Natural killer cell (primary cell): ENCODE measurements around the gene VAMP4. TPM values are rescaled to one million over a fixed set of nuclear protein-coding genes. Genes with fewer than 3 reads are reported as not detected.
"Not testable (repeated sequence)": the region's sequence is repeated elsewhere in the genome, so short reads cannot be mapped to it uniquely, and the experiment has no call there.

Experiments used
- ATAC-seq, 3 donors: fragments of 150-1000 bp in 2 of 3; fragments of 200-7000 bp in 1 of 3; cut with Tn5 transposase; 1 replicate in 1 of 3; 2 replicates in 2 of 3; pipeline ENCODE4 v1.10.0; 2021; ENCODE audit warnings: mild to moderate bottlenecking in 2 of 3, moderate library complexity in 2 of 3
- DNase-seq, 2 donors: peaks; one replicate each; pipeline versions ENCODE4 v3.0.0 to v3.0.0-alpha.2; 2013 to 2021; ENCODE audit warnings: mixed read lengths in 1 of 2
- H3K27ac ChIP-seq: one replicate; pipeline ENCODE4 v1.5.1; 2013; ENCODE audit warnings: mild to moderate bottlenecking, low read length
- H3K27me3 ChIP-seq: one replicate; pipeline ENCODE4 v1.6.1; 2013; ENCODE audit warnings: low read length; ENCODE audit not compliant: control insufficient read depth, insufficient read depth
- H3K36me3 ChIP-seq: one replicate; pipeline ENCODE4 v1.6.1; 2013; ENCODE audit warnings: low read length; ENCODE audit not compliant: control insufficient read depth, insufficient read depth
- H3K4me1 ChIP-seq: one replicate; pipeline ENCODE4 v1.6.1; 2013; ENCODE audit warnings: low read length; ENCODE audit not compliant: control insufficient read depth, insufficient read depth
- H3K4me3 ChIP-seq: one replicate; pipeline ENCODE4 v1.5.1; 2013; ENCODE audit warnings: low read length
- H3K9me3 ChIP-seq: one replicate; pipeline ENCODE4 v1.6.1; 2013; ENCODE audit warnings: low read length; ENCODE audit not compliant: control insufficient read depth, insufficient read depth
- H3K27ac Mint-ChIP-seq, 2 donors: one replicate each; pipeline ENCODE4 v1.8.0; 2022; ENCODE audit warnings: mild to moderate bottlenecking in 2 of 2, mixed read lengths in 2 of 2, moderate library complexity in 1 of 2
- H3K27me3 Mint-ChIP-seq, 2 donors: one replicate each; pipeline ENCODE4 v1.8.0; 2022; ENCODE audit warnings: low read depth in 2 of 2, mixed read lengths in 2 of 2
- H3K36me3 Mint-ChIP-seq: one replicate; pipeline ENCODE4 v1.8.0; 2022; ENCODE audit warnings: mixed read lengths
- H3K4me1 Mint-ChIP-seq, 2 donors: one replicate each; pipeline ENCODE4 v1.8.0; 2022; ENCODE audit warnings: mixed read lengths in 2 of 2
- H3K4me3 Mint-ChIP-seq: one replicate; pipeline ENCODE4 v1.8.0; 2022; ENCODE audit warnings: mild to moderate bottlenecking, moderate library complexity, mixed read lengths
- H3K9me3 Mint-ChIP-seq, 2 donors: one replicate each; pipeline ENCODE4 v1.8.0; 2022; ENCODE audit warnings: mixed read lengths in 2 of 2
- WGBS: methylation state at CpG from one replicate; pipeline ENCODE4 v1.1.7; 2013; ENCODE audit warnings: missing lambda C conversion rate; ENCODE audit not compliant: insufficient coverage; 5-methylcytosine and 5-hydroxymethylcytosine counted together
- intact Hi-C: fragments of 100-400 bp; cut with micrococcal nuclease; formaldehyde crosslinking; loops from one replicate; pipeline ENCODE4 v1.14.2; 2022
- total RNA-seq, 4 donors: library from RNA; stranded (reverse); fragments of 120-200 nt in 1 of 4; gene quantifications; one replicate each; pipeline versions ENCODE4 v1.2.3 to v1.2.4, GENCODE V29; 2013 to 2022
- TF ChIP-seq, protein P1 (sequence below): fragments of 200-600 bp; IDR thresholded peaks from one replicate; pipeline ENCODE4 v1.8.0; 2022; ENCODE audit warnings: antibody characterized with exemption

The VAMP4 gene
- total RNA-seq, 3 donors from 2014 or later (not counting 1 experiment from before 2014, with no cell fraction given), result 17.5 to 24.2 (median 20.7) TPM

DNA sequence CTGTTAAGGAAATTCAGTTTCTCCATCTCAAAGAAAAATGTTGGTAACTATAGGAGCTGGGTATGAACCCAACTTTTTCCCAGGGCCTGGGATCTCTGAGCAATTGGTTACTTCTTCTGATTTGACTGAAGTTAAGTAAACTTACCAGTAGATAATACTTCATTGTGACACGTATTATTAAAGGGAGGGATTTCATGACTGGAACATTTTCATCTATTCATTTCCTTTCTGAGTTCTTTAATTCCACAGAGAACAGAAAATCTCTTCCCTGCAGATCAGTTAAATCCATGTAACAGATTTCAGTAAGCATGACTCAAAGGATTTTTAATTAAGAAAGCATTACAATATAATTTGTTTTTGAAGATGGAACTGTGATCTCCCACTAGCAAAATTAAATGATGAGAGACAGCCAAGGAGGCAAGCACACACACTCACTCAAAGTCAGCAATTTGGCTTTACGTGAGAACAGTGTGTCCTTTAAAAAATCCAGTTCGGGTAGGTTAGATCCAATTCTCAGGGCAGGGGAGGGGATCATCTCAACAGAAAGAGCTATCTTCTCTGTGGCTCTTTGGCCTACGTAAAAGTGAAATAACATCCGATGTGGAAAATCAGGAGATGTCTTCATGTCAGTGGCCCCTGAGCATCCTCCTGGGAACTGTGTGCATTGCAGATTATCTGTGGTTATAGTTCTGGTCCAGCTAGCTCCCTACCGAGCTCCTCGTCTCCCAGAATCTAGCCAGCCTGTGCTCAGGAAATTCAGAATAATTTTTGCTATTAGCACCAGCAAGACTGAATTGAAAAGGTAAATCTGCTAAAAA lies 78.6 kb downstream of the VAMP4 start:
- Mint-ChIP-seq H3K4me1 (no peaks in the 10 kb centered on the region), H3K27me3 (peaks cover 0 to 9% of the 10 kb centered on the region in 2 donors), H3K9me3 (no peaks in the 10 kb centered on the region), H3K27ac (no peak overlapping the region), H3K36me3 (no peaks in the 10 kb centered on the region), H3K4me3 (no peak overlapping the region)
- WGBS, result 90% methylated on average over 6 of the region's 7 CpGs
- Histone ChIP-seq H3K27ac (no peak overlapping the region), H3K9me3 (no peaks in the 10 kb centered on the region), H3K36me3 (no peaks in the 10 kb centered on the region), H3K4me1 (no peaks in the 10 kb centered on the region), H3K27me3 (no peaks in the 10 kb centered on the region), H3K4me3 (no peak overlapping the region)
- TF ChIP-seq, protein P1, sequence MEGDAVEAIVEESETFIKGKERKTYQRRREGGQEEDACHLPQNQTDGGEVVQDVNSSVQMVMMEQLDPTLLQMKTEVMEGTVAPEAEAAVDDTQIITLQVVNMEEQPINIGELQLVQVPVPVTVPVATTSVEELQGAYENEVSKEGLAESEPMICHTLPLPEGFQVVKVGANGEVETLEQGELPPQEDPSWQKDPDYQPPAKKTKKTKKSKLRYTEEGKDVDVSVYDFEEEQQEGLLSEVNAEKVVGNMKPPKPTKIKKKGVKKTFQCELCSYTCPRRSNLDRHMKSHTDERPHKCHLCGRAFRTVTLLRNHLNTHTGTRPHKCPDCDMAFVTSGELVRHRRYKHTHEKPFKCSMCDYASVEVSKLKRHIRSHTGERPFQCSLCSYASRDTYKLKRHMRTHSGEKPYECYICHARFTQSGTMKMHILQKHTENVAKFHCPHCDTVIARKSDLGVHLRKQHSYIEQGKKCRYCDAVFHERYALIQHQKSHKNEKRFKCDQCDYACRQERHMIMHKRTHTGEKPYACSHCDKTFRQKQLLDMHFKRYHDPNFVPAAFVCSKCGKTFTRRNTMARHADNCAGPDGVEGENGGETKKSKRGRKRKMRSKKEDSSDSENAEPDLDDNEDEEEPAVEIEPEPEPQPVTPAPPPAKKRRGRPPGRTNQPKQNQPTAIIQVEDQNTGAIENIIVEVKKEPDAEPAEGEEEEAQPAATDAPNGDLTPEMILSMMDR, result no peak
- ATAC-seq (no peak), DNase-seq (no peak)
- intact Hi-C loops, result no loop called here

DNA sequence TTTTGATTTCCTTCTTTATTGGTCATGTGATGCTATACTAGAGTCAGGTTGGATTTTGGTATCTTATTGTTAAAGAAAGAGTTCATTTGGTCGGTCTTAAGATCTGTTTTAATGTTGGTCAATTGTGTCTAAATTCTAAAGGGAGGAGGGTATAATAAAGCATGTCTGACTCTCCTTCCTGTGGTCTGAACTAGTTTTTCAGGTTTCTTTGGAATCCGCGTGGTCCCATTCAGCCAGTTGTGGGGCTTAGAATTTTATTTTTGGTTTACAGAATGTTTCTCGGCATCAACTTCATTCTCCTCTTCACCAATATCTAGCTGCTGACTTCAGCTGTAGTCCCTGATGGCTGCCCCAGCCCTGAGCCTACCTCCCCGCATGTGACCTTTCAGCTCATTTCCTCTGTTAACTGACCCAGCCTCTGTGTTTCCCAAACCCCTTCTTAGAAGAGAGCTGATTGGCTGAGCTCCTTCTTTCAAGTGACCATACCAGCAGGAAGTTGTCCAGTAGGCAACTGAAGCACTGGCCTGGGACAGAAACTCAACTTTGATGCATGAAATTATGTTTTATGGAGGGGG lies 80.7 kb downstream of the VAMP4 start:
- Mint-ChIP-seq H3K4me1 (no peaks in the 10 kb centered on the region), H3K27ac (no peak overlapping the region), H3K4me3 (no peak overlapping the region), H3K9me3 (no peaks in the 10 kb centered on the region), H3K36me3 (no peaks in the 10 kb centered on the region), H3K27me3 (peaks cover 13% of the 10 kb centered on the region in 2 donors)
- DNase-seq (no peak), ATAC-seq (no peak)
- intact Hi-C loops, result no loop called here
- no peaks in the 10 kb centered on the region for H3K27me3 ChIP-seq
- H3K4me3 ChIP-seq, result no peak overlapping the region
- WGBS, result 95% methylated on average over 3 of the region's 5 CpGs
- no peak overlapping the region for H3K27ac ChIP-seq
- no peaks in the 10 kb centered on the region for H3K4me1 ChIP-seq
- TF ChIP-seq, protein P1, result no peak
- no peaks in the 10 kb centered on the region for H3K9me3 ChIP-seq
- H3K36me3 ChIP-seq, result no peaks in the 10 kb centered on the region

DNA sequence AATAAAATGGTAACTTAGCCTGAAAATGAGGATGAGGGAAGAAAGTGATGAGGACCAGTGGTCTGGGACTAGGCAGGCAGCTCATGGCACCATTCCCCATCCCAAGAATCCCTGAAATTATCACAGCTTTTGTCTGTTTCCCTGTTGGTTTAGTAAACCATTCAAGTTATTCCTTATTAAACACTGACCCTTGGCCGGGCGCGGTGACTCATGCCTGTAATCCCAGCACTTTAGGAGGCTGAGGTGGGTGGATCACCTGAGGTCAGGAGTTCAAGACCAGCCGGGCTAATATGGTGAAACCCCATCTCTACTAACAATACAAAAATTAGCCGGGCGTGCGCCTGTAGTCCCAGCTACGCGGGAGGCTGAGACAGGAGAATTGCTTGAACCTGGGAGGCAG lies 85.7 kb downstream of the VAMP4 start:
- intact Hi-C loops, H3K27ac Mint-ChIP-seq, H3K36me3 Mint-ChIP-seq, H3K4me3 Mint-ChIP-seq, H3K27ac ChIP-seq, H3K4me1 ChIP-seq, H3K4me3 ChIP-seq, H3K9me3 Mint-ChIP-seq, H3K27me3 ChIP-seq, H3K9me3 ChIP-seq, H3K36me3 ChIP-seq, DNase-seq, ATAC-seq: not testable (repeated sequence)
- WGBS, result 97% methylated on average over 5 of the region's 9 CpGs
- peaks cover 31 to 50% of the 10 kb centered on the region in 2 donors for H3K27me3 Mint-ChIP-seq
- peaks cover 0 to 11% of the 10 kb centered on the region in 2 donors for H3K4me1 Mint-ChIP-seq

DNA sequence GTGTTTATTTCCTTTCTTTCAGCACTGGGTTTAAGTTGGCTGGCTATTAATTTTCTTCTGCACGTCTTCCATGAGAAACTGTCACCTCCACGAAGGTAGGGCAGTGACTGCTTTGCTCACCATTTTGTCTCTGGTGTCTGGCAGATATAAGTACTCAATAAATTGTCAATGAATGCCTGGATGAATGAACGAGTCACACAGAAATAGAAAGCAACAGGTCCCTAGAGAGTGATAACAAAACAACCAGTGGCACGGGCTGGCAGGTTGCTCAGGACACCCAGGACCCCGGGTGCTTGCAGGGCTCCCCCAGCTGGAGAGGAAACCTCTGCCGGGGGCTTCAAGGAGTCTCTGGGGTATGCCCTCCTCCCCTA lies 86.1 kb downstream of the VAMP4 start:
- Histone ChIP-seq H3K4me3 (no peak overlapping the region), H3K36me3 (no peaks in the 10 kb centered on the region), H3K4me1 (peaks cover 7% of the 10 kb centered on the region), H3K27ac (no peak overlapping the region), H3K9me3 (no peaks in the 10 kb centered on the region), H3K27me3 (no peaks in the 10 kb centered on the region)
- no peak overlapping the region for H3K27ac Mint-ChIP-seq
- WGBS, result 59% methylated on average over 5 of the region's 6 CpGs
- H3K4me3 Mint-ChIP-seq, result peak overlapping the region; percentile 17
- DNase-seq (no peak), ATAC-seq (no peak)
- H3K9me3 Mint-ChIP-seq, result no peaks in the 10 kb centered on the region
- intact Hi-C loops, result loop anchor here (2.0 kb wide), 1 partner anchor 85 kb away; no protein-coding TSS in a partner anchor
- H3K36me3 Mint-ChIP-seq, result no peaks in the 10 kb centered on the region
- H3K27me3 Mint-ChIP-seq, result peaks cover 36 to 55% of the 10 kb centered on the region in 2 donors
- TF ChIP-seq, protein P1, result no peak
- H3K4me1 Mint-ChIP-seq, result peaks cover 0 to 11% of the 10 kb centered on the region in 2 donors
